GM12864 (cell line): ENCODE measurements around the gene GBGT1.

Experiments
- DNase-seq: peaks from one replicate; pipeline ENCODE4 v3.0.0-alpha.2; 2011; ENCODE audit warnings: low read depth
- H3K4me3 ChIP-seq: 2 replicates; pipeline ENCODE4 v1.5.1; 2011; ENCODE audit warnings: mild to moderate bottlenecking, low read depth, low read length, control low read depth
- CTCF ChIP-seq: IDR thresholded peaks from 2 replicates; pipeline ENCODE4 v1.5.1; 2011; ENCODE audit warnings: low read depth, mild to moderate bottlenecking, moderate library complexity, low read length, control low read depth, inconsistent platforms; ENCODE audit errors: missing control alignments

GBGT1 gene

DNA sequence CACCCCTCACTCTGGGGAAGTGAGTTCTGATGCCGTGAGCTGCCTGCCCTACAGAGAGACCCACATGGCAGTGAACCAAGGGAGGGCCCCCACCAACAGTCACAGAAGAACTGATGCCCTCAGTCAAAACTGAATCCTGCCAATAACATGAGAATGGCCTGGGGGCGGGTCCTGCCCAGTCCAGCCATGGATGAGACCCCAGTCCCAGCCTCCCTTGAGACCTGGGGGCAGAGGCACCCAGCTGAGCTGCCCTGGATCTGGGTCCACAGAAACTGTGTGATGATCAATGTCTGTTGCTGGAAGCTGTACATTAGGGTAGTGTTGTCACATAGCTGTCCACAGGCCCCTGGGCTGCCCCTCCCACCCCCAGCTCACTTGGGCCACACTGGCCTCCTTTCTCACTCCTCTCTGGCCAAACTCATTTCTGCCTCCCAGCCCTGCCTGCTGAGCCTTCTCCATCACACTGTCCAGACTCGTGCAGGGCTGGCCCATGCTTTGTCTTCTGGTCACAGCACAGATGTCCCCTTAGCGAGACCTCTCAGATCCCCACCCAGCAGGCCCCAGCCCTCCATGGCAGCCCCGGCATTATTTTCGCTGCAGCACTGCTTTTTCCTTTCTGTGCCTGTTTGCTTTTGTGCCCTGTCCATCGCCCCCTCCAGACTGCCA, 16.8 kb downstream of the GBGT1 start:
- H3K4me3 ChIP-seq = no peak overlapping the region; the same call in 1 of the 2 replicates
- TF ChIP-seq CTCF = no peak
- no peak for DNase-seq

- H3K4me3 ChIP-seq = no peak overlapping the region; the same call in 1 of the 2 replicates
- no peak for TF ChIP-seq CTCF
- no peak for DNase-seq
Observed at GRCh38 chr9:133144904-133145851, 18.5 kb downstream of the GBGT1 start.

GRCh38 chr9:133144142-133144903, 19.4 kb downstream of the GBGT1 start:
- DNase-seq = peak; percentile 86
- peak overlapping the region; percentile 47 for H3K4me3 ChIP-seq
- TF ChIP-seq CTCF = peak; percentile 97

DNA sequence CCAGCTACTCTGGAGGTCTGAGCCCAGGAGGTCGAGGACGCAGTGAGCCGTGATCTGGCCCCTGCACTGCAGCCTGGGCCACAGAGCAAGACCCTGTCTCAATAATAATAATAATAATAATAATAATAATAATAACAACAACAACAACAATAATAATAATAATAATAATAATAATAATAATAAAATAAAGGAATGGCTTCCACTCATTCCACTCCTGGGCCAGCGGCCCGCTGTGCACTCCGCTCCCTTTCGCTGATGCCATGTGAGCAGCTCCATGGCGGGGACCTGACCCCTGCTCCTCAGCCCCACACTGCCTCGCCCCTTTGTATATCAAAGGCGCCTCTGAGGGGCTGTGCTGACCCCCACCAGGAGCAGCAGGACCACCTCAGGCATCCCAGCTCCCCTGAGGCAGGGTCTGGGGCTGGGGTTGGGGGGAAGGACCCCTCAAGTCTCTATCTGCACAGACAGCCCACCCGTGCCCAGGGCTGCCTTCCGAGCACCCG, 20.0 kb downstream of the GBGT1 start:
- peak overlapping the region; percentile 47 for H3K4me3 ChIP-seq

GRCh38 chr9:133142684-133143622, 20.8 kb downstream of the GBGT1 start:
- DNase-seq = no peak
- no peak for TF ChIP-seq CTCF
- H3K4me3 ChIP-seq = no peak overlapping the region; the same call in 1 of the 2 replicates

More for the DNA sequence above, 20.0 kb downstream of the GBGT1 start:
- no peak for DNase-seq
- no peak for TF ChIP-seq CTCF
